MCF 10A (cell line): ENCODE measurements around the gene FOCAD. TPM values are rescaled to one million over a fixed set of nuclear protein-coding genes. Genes with fewer than 3 reads are reported as not detected.
A peak's percentile ranks its signal among the peaks of the same experiment; 100 is the strongest.

Source experiments
- BruUV-seq: library from RNA; stranded (reverse); fragments of 400-500 nt; replicated peaks from 2 replicates; lab custom pipeline; 2021; lab: Mats Ljungman, UMichigan
- CTCF ChIA-PET: fragments of 300-600 bp; sonication (Branson Sonifier 250); formaldehyde crosslinking; extraction: SDS; loops from one replicate; lab custom pipeline; 2021; ENCODE audit warnings: antibody characterized with exemption, inconsistent platforms; lab: Yijun Ruan, JAX
- POLR2A ChIA-PET: fragments of 300-600, 350-650 bp; sonication (Branson Sonifier 250); formaldehyde crosslinking; extraction: SDS; loops from one replicate; lab custom pipeline; 2020; ENCODE audit warnings: antibody characterized with exemption, inconsistent platforms; lab: Yijun Ruan, JAX
- DNase-seq: peaks from one replicate; pipeline ENCODE4 v3.0.0-alpha.2; 2018; ENCODE audit not compliant: unreplicated experiment
- H3K27ac Mint-ChIP-seq: one replicate; pipeline ENCODE4 v1.8.0; 2022; ENCODE audit warnings: mild to moderate bottlenecking, low read depth, mixed read lengths; ENCODE audit not compliant: unreplicated experiment
- H3K27me3 Mint-ChIP-seq: one replicate; pipeline ENCODE4 v1.8.0; 2022; ENCODE audit warnings: mixed read lengths; ENCODE audit not compliant: insufficient read depth, unreplicated experiment
- H3K36me3 Mint-ChIP-seq: one replicate; pipeline ENCODE4 v1.8.0; 2022; ENCODE audit warnings: mild to moderate bottlenecking, moderate library complexity, mixed read lengths; ENCODE audit not compliant: insufficient read depth, unreplicated experiment
- H3K4me1 Mint-ChIP-seq: one replicate; pipeline ENCODE4 v1.8.0; 2022; ENCODE audit warnings: mixed read lengths; ENCODE audit not compliant: insufficient read depth, unreplicated experiment
- H3K4me3 Mint-ChIP-seq: one replicate; pipeline ENCODE4 v1.8.0; 2022; ENCODE audit warnings: mild to moderate bottlenecking, moderate library complexity, mixed read lengths; ENCODE audit not compliant: unreplicated experiment
- H3K9me3 Mint-ChIP-seq: one replicate; pipeline ENCODE4 v1.8.0; 2022; ENCODE audit warnings: mixed read lengths; ENCODE audit not compliant: unreplicated experiment
- CTCF ChIP-seq: fragments of 200-600 bp; IDR thresholded peaks from one replicate; pipeline ENCODE4 v1.8.0; 2022; ENCODE audit warnings: antibody characterized with exemption, mild to moderate bottlenecking; ENCODE audit not compliant: unreplicated experiment
- intact Hi-C: fragments of 100-400 bp; cut with micrococcal nuclease; formaldehyde crosslinking; loops from 2 replicates; pipeline ENCODE4 v1.14.1; 2022
- total RNA-seq: library from RNA; stranded (reverse); gene quantifications from 2 replicates; pipeline ENCODE4 v1.2.3, GENCODE V29; 2022

Gene FOCAD
- total RNA-seq, 1 experiment from 2014 or later = 20.7 TPM

GRCh38 chr9:20880271-20880670 is 196.2 kb downstream of the FOCAD start:
- no peaks in the 10 kb centered on the region for H3K4me1 Mint-ChIP-seq
- ChIA-PET POLR2A (no interaction called here), CTCF (interaction anchor here (0.7 to 0.8 kb wide), 2 partner anchors 254 to 498 kb away, joined by 3 to 4 read pairs; no protein-coding TSS in a partner anchor)
- DNase-seq = no peak
- H3K27me3 Mint-ChIP-seq = no peaks in the 10 kb centered on the region
- no peak overlapping the region for H3K27ac Mint-ChIP-seq
- no peak overlapping the region for H3K4me3 Mint-ChIP-seq
- no TSS peak for BruUV-seq
- H3K36me3 Mint-ChIP-seq = peaks cover 8% of the 10 kb centered on the region
- H3K9me3 Mint-ChIP-seq = no peaks in the 10 kb centered on the region
- TF ChIP-seq CTCF = no peak
- intact Hi-C loops = loop anchor here (10.0 kb wide), 1 partner anchor 195 kb away; the partner anchor contains the start of gene FOCAD

- no peaks in the 10 kb centered on the region for H3K27me3 Mint-ChIP-seq
- intact Hi-C loops = loop anchor here (10.0 kb wide), 1 partner anchor 196 kb away; the partner anchor contains the start of gene FOCAD
- POLR2A ChIA-PET = no interaction called here
Measured at GRCh38 chr9:20880675-20881074, 196.6 kb downstream of the FOCAD start.

GRCh38 chr9:20884985-20885593 is 201.0 kb downstream of the FOCAD start:
- ChIA-PET POLR2A (interaction anchor here (0.7 kb wide), 1 partner anchor 563 kb away, joined by 3 read pairs; no protein-coding TSS in a partner anchor), CTCF (interaction anchor here (0.7 to 2.1 kb wide), 14 partner anchors 9 to 262 kb away, joined by 3 to 15 read pairs (median 4); no protein-coding TSS in a partner anchor)
- BruUV-seq = no TSS peak
- H3K4me1 Mint-ChIP-seq = no peaks in the 10 kb centered on the region
- no peaks in the 10 kb centered on the region for H3K9me3 Mint-ChIP-seq
- no peak overlapping the region for H3K27ac Mint-ChIP-seq
- no peaks in the 10 kb centered on the region for H3K27me3 Mint-ChIP-seq
- peak; percentile 65 for DNase-seq
- intact Hi-C loops = loop anchor here (1.0 to 10.0 kb wide), 3 partner anchors 200 to 263 kb away; partner anchors contain the start of genes FOCAD and MLLT3
- H3K36me3 Mint-ChIP-seq = peaks cover 2% of the 10 kb centered on the region
- H3K4me3 Mint-ChIP-seq = no peak overlapping the region
- TF ChIP-seq CTCF = peak; percentile 48

More at GRCh38 chr9:20880675-20881074, 196.6 kb downstream of the FOCAD start:
- DNase-seq = no peak
- H3K4me3 Mint-ChIP-seq = no peak overlapping the region
- no TSS peak for BruUV-seq
- H3K4me1 Mint-ChIP-seq = no peaks in the 10 kb centered on the region
- H3K27ac Mint-ChIP-seq = no peak overlapping the region
- no peak for TF ChIP-seq CTCF
- no peaks in the 10 kb centered on the region for H3K9me3 Mint-ChIP-seq
- CTCF ChIA-PET = interaction anchor here (0.7 to 0.8 kb wide), 2 partner anchors 254 to 498 kb away, joined by 3 to 4 read pairs; no protein-coding TSS in a partner anchor
- peaks cover 8% of the 10 kb centered on the region for H3K36me3 Mint-ChIP-seq

- H3K4me3 Mint-ChIP-seq = no peak overlapping the region
- CTCF ChIA-PET = interaction anchor here (0.6 to 1.5 kb wide), 2 partner anchors 15 to 290 kb away, joined by 4 to 5 read pairs; no protein-coding TSS in a partner anchor
Measured at GRCh38 chr9:20898885-20899554, 215.0 kb downstream of the FOCAD start.

More at GRCh38 chr9:20898885-20899554, 215.0 kb downstream of the FOCAD start:
- no TSS peak for BruUV-seq
- Mint-ChIP-seq H3K36me3 (no peaks in the 10 kb centered on the region), H3K27me3 (no peaks in the 10 kb centered on the region), H3K27ac (no peak overlapping the region), H3K4me1 (no peaks in the 10 kb centered on the region), H3K9me3 (no peaks in the 10 kb centered on the region)
- intact Hi-C loops = no loop called here
- TF ChIP-seq CTCF = no peak
- DNase-seq = peak; percentile 3
- POLR2A ChIA-PET = no interaction called here
